K562 (cell line): ENCODE results near the gene S100A8. TPM values are rescaled to one million over a fixed set of nuclear protein-coding genes. Genes with fewer than 3 reads are reported as not detected.
A peak's percentile ranks its signal among the peaks of the same experiment; 100 is the strongest.

Experiments
- C11orf30 ChIP-seq: fragments of 450-650 bp; IDR thresholded peaks from 2 replicates; pipeline ENCODE4 v1.6.1; 2016; ENCODE audit warnings: low read depth, mild to moderate bottlenecking
- CBX5 ChIP-seq: IDR thresholded peaks from 2 replicates; pipeline ENCODE4 v1.6.1; 2014; ENCODE audit warnings: low read depth, borderline replicate concordance
- CREB3L1 ChIP-seq: fragments of 450-650 bp; IDR thresholded peaks from 2 replicates; pipeline ENCODE4 v1.6.1; 2014; ENCODE audit warnings: low read depth, mild to moderate bottlenecking, moderate library complexity, borderline replicate concordance
- ETV1 ChIP-seq: fragments of 450-650 bp; conservative IDR thresholded peaks from 2 replicates; pipeline ENCODE4 v1.6.1; 2016; ENCODE audit warnings: missing genetic modification characterization, control low read depth, low read depth, missing compliant biosample characterization
- KDM1A ChIP-seq, 2 experiments: fragments of 450-650 bp; IDR thresholded peaks; 2 replicates each; pipeline ENCODE4 v1.6.1; 2016; ENCODE audit warnings: mild to moderate bottlenecking in 2 of 2
- NBN ChIP-seq: fragments of 450-650 bp; IDR thresholded peaks from 2 replicates; pipeline ENCODE4 v1.6.1; 2016; ENCODE audit warnings: low read depth, mild to moderate bottlenecking
- RNF2 ChIP-seq: sonication (generic); IDR thresholded peaks from 2 replicates; pipeline ENCODE4 v1.6.1; 2016
- SMARCC2 ChIP-seq: fragments of 450-650 bp; IDR thresholded peaks from 2 replicates; pipeline ENCODE4 v1.6.1; 2017; ENCODE audit warnings: antibody characterized with exemption, moderate library complexity, mild to moderate bottlenecking, low read depth
- SRSF3 ChIP-seq: fragments of 200-400 bp; formaldehyde crosslinking; IDR thresholded peaks from 2 replicates; pipeline ENCODE4 v1.6.1; 2016; ENCODE audit warnings: mild to moderate bottlenecking, low read length, moderate library complexity; ENCODE audit not compliant: insufficient read depth
- SRSF7 ChIP-seq: fragments of 200-400 bp; formaldehyde crosslinking; optimal IDR thresholded peaks from 2 replicates; pipeline ENCODE3; 2017; ENCODE audit warnings: mild to moderate bottlenecking, low read depth, low read length
- TCF7 ChIP-seq: sonication (generic); IDR thresholded peaks from 2 replicates; pipeline ENCODE4 v1.6.1; 2016; ENCODE audit warnings: antibody characterized with exemption, borderline replicate concordance
- TFAM ChIP-seq: fragments of 250-450 bp; sonication (Bioruptor Pico); conservative IDR thresholded peaks from 2 replicates; pipeline ENCODE4 v1.5.0; 2021; ENCODE audit warnings: mild to moderate bottlenecking, moderate library complexity
- polyA plus RNA-seq, 8 experiments: library from polyadenylated mRNA; depleted of rRNA in 4 of 8; stranded (reverse) in 5 of 8; unstranded in 3 of 8; fragments of >200 nt; fragmentation: Nextera tagmentation in 2 of 8; fragmentation: Illumina TruSeq in 1 of 8; extraction: Ambion mirVana in 2 of 8; extraction: Trizol in 1 of 8; gene quantifications; 2 replicates each; pipeline versions ENCODE4 v1.2.1 to v1.2.3, GENCODE V29; 2011 to 2014; ENCODE audit warnings: inconsistent platforms in 1 of 8, missing spikeins in 1 of 8
- total RNA-seq, 7 experiments: library from RNA; depleted of rRNA in 6 of 7; stranded (reverse); fragments of >200 nt in 6 of 7; fragmentation: Illumina TruSeq in 2 of 7; extraction: Trizol in 2 of 7; gene quantifications; 2 replicates each; pipeline versions ENCODE4 v1.2.1 to v1.2.3, GENCODE V29; 2011 to 2021; ENCODE audit warnings: low replicate concordance in 1 of 7
- TF ChIP-seq, protein P1 (sequence below): fragments of 450-650 bp; IDR thresholded peaks from 2 replicates; pipeline ENCODE4 v1.6.1; 2016; ENCODE audit warnings: mild to moderate bottlenecking, moderate library complexity

Gene S100A8
- total and polyA plus RNA-seq, 9 of the 15 experiments (the other 6 are each of a cell fraction or from before 2014, with no cell fraction given), result 0.15 to 0.60 TPM; not detected in 7

DNA sequence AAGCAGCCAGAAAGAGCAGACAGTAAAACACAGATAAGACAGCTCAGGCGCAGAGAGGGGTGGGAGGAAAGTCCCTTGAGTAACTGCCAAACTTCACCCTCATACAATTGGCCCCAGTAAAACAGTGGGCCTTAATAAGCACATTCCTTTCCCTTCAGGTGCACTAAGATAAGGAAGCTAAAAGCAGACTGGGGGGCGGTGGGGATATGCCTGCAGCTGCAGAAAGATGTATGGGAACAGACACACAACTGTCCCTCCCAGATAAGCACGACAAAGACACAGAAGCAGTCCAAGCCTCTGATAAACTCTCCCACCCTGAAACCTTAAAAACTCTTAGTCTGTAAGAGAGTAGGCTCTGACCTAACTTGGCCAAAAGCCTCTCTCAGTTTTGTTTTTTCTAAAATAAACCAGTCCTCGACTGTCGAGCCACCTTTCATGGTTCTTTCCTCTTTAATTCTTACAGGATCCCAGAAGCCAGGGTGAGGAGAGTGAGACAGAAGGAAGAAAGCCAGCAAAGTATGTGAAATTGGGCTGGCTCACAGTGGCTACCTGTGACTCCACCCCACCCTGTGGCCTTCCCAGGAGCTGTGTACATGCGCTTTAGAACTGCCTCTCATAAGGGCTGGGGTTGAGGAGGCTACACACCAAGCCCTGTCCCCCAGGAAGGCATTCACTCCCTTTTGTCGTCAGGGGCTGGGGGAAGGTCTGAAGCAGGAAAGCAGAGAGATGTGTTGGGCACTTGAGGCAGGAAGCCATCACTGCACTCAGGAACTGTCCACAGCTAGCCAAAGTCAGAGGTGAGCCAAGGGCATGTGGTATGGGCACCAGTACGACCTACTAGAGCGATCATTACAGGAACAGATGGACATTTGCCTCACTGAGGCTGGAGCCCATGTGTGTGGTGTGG is 46.8 kb downstream of the S100A8 start (continued):
- TF ChIP-seq CBX5 (no peak), SRSF3 (no peak), C11orf30 (peak; percentile 55; the same call in 1 of the 2 replicates), TCF7 (no peak; the same call in 1 of the 2 replicates), CREB3L1 (peak; percentile 39; the same call in 1 of the 2 replicates), KDM1A (IDR thresholded peaks at IDR 0.05) (peak; percentile 100), NBN (peak; percentile 97), SRSF7 (no peak), RNF2 (peak; percentile 97), ETV1 (tag) (peak; percentile 88), TFAM (CRISPR knock-in tag) (no peak), SMARCC2 (peak; percentile 96)
- TF ChIP-seq, protein P1, sequence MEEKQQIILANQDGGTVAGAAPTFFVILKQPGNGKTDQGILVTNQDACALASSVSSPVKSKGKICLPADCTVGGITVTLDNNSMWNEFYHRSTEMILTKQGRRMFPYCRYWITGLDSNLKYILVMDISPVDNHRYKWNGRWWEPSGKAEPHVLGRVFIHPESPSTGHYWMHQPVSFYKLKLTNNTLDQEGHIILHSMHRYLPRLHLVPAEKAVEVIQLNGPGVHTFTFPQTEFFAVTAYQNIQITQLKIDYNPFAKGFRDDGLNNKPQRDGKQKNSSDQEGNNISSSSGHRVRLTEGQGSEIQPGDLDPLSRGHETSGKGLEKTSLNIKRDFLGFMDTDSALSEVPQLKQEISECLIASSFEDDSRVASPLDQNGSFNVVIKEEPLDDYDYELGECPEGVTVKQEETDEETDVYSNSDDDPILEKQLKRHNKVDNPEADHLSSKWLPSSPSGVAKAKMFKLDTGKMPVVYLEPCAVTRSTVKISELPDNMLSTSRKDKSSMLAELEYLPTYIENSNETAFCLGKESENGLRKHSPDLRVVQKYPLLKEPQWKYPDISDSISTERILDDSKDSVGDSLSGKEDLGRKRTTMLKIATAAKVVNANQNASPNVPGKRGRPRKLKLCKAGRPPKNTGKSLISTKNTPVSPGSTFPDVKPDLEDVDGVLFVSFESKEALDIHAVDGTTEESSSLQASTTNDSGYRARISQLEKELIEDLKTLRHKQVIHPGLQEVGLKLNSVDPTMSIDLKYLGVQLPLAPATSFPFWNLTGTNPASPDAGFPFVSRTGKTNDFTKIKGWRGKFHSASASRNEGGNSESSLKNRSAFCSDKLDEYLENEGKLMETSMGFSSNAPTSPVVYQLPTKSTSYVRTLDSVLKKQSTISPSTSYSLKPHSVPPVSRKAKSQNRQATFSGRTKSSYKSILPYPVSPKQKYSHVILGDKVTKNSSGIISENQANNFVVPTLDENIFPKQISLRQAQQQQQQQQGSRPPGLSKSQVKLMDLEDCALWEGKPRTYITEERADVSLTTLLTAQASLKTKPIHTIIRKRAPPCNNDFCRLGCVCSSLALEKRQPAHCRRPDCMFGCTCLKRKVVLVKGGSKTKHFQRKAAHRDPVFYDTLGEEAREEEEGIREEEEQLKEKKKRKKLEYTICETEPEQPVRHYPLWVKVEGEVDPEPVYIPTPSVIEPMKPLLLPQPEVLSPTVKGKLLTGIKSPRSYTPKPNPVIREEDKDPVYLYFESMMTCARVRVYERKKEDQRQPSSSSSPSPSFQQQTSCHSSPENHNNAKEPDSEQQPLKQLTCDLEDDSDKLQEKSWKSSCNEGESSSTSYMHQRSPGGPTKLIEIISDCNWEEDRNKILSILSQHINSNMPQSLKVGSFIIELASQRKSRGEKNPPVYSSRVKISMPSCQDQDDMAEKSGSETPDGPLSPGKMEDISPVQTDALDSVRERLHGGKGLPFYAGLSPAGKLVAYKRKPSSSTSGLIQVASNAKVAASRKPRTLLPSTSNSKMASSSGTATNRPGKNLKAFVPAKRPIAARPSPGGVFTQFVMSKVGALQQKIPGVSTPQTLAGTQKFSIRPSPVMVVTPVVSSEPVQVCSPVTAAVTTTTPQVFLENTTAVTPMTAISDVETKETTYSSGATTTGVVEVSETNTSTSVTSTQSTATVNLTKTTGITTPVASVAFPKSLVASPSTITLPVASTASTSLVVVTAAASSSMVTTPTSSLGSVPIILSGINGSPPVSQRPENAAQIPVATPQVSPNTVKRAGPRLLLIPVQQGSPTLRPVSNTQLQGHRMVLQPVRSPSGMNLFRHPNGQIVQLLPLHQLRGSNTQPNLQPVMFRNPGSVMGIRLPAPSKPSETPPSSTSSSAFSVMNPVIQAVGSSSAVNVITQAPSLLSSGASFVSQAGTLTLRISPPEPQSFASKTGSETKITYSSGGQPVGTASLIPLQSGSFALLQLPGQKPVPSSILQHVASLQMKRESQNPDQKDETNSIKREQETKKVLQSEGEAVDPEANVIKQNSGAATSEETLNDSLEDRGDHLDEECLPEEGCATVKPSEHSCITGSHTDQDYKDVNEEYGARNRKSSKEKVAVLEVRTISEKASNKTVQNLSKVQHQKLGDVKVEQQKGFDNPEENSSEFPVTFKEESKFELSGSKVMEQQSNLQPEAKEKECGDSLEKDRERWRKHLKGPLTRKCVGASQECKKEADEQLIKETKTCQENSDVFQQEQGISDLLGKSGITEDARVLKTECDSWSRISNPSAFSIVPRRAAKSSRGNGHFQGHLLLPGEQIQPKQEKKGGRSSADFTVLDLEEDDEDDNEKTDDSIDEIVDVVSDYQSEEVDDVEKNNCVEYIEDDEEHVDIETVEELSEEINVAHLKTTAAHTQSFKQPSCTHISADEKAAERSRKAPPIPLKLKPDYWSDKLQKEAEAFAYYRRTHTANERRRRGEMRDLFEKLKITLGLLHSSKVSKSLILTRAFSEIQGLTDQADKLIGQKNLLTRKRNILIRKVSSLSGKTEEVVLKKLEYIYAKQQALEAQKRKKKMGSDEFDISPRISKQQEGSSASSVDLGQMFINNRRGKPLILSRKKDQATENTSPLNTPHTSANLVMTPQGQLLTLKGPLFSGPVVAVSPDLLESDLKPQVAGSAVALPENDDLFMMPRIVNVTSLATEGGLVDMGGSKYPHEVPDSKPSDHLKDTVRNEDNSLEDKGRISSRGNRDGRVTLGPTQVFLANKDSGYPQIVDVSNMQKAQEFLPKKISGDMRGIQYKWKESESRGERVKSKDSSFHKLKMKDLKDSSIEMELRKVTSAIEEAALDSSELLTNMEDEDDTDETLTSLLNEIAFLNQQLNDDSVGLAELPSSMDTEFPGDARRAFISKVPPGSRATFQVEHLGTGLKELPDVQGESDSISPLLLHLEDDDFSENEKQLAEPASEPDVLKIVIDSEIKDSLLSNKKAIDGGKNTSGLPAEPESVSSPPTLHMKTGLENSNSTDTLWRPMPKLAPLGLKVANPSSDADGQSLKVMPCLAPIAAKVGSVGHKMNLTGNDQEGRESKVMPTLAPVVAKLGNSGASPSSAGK, result no peak
